GM18870 (cell line): ENCODE measurements around the gene DOK6.

Experiments used
- ATAC-seq: cut with Tn5 transposase; IDR thresholded peaks from one replicate; pipeline ENCODE4 v1.9.1; 2021; ENCODE audit warnings: moderate library complexity; ENCODE audit not compliant: unreplicated experiment

DOK6 gene

GRCh38 chr18:69674966-69675365 lies 274.3 kb downstream of the DOK6 start:
- ATAC-seq: no peak

- ATAC-seq: no peak
These were observed 276.9 kb downstream of the DOK6 start for GRCh38 chr18:69677595-69677994.

DNA sequence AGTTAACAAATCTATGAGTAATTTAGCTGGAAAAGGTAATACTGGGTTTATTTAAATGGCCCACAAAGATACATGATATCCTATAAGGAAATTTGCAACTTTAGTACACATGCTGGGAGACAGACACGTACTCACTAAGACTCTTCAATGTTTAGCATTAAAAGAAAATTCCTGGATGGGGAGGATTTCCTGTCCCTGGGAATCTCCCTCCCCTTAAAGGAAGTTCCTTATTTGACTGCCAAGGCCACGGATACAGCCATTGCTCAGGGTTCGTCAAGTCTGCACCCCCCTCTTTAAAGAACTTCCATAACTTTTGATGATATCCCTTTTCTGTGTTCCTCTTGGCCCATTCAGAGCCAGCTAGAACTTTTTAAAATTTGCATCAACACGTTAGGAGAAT lies 279.4 kb downstream of the DOK6 start:
- ATAC-seq: no peak

- no peak for ATAC-seq
These were observed 282.5 kb downstream of the DOK6 start for GRCh38 chr18:69683176-69683575.

DNA sequence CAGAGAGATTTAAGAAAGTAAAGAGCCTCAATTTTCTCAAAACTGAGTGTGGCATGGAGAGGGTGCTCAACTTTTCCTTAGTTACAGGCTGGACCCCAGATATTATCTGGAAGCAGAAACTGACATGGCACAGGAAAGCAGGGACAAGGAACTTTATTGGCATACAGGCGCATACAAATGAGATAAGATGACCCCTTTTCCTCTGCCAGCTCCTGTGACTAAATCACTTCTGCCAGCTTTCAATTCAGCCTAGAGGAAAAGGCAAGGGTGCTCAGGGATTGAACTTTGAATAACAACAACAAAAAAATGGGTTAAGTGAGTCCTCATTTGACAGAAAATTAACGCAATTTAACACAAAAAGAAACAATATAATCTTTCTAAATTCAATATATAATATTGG lies 284.1 kb downstream of the DOK6 start:
- ATAC-seq: no peak

- ATAC-seq: no peak
These were observed 286.2 kb downstream of the DOK6 start for GRCh38 chr18:69686861-69687260.

DNA sequence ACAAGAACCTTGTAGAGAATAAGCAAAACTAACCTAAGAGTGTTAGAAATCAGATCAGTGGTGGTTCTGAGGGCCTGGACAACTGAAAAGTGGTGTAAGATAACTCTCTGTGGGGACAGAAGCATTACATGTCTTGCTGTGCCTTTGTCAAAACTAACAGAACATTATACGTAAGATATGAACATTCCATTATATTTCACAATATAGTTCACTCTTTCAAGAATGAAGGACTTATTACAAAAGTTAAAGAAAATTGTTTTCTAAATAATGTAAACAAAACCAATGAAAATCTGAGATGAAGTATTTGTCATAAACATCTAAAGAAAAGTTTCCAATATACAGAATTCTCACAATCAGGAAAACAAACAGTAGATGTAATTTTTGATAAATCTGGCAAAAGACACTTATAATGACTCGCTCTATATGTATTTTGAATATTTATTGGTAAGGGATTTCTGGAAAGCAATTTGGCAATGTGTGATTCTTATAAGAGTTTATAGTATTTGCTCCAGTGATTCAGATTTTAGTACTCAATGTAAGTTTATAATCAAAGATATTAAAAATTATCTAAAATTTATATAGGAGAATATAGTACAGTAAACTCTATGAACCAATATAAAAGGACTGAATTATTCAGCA lies 288.6 kb downstream of the DOK6 start:
- ATAC-seq: no peak

DNA sequence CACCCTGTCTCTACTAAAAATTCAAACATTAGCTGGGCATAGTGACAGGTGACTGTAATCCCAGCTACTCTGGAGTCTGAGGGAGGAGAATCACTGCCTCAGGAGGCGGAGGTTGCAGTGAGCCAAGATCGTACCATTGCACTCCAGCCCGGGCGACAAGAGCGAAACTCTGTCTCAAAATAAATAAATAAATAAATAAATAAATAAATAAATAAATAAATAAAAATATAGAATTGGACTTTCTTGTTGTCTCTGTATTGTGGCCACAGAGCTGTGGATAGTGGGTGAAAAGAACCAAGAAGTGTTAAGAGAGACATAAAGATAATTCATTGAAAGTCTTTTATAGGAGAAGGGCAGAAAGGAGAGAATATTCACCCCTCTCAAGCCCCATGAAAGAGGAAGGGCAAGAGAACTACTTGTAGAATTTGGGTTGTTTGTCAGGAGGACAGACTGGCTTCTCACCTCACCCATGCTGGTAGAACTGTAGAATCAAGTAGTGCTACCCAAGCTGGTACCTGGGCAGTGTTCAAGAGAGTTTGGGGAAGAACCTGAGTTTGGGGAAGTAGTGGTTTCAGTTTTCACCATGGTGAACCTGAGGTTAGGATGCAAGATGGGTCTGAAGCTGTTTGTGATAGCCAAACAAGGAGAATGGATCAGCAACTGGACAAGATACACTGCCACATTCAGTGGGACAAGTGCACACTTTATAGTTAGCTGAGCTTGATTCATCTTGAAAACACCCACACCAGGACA lies 290.5 kb downstream of the DOK6 start:
- ATAC-seq: no peak

- no peak for ATAC-seq
These were observed 296.4 kb downstream of the DOK6 start for GRCh38 chr18:69697069-69697468.

GRCh38 chr18:69697689-69698088 lies 297.0 kb downstream of the DOK6 start:
- no peak for ATAC-seq

DNA sequence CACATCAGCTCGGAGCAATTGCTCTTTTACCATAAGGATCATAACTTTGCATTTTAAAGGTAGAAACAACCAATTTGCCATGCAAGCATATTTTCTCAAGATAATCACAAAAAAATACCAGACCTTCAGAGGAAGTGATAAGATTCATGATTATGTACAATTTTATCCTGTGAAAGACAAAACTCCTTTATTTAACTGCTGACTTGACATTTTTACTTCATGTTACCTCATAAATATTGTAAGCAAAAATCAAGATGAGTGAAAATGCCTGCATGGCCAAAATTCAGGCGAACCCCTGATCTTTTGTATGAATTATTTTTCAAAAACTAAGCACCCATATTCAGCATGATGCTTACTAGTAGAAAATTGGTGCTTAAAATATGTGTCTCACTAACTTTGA lies 300.6 kb downstream of the DOK6 start:
- no peak for ATAC-seq

- no peak for ATAC-seq
These were observed 302.8 kb downstream of the DOK6 start for GRCh38 chr18:69703461-69703860.

- ATAC-seq: no peak
These were observed 305.3 kb downstream of the DOK6 start for GRCh38 chr18:69705987-69706386.

DNA sequence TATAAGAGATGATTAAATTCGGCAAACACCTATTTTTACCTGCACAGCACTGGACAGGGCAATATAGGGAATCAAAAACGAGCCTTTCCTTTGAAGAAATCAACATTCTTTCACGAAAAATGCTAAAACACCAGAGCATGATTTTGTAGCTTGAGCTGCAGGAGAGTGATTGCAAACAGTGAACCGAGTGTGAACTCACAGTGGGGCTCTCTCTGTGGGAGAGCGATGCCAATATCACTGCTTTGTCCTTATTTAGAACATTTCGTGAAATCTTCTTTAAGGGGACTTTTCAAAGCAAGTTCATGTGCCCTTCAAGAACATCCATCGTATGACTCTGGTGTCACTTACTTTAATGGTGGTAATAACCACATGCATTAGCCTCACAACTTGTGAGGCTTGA lies 308.2 kb downstream of the DOK6 start:
- ATAC-seq: no peak

DNA sequence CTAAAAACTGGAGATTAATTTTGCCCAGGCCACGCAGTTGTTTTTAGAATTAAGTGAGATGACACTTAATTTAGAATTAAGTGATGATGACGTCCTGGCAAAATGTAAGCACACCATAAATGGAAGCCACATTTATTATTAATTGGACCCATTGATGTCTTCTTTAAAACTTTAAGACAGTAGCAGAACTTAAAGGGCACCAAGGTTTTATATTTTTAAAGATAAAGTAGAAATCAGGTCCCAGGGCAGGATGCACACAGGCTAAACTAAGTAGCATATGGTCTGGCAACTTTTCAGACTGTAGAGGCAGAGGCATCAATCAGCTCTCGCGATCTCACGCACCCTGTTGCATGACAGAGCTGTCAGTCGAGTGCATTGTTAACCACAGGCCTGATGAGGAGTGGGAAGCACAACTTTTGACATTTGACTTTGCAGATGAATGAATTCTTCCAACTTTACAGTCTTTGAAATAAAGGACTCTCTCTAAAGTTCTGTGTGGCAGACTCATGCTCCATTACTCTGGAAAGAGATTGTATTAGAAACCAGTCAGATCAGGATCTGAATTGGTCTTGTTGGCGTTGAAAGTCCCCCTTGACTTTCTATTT lies 314.6 kb downstream of the DOK6 start:
- ATAC-seq: no peak

DNA sequence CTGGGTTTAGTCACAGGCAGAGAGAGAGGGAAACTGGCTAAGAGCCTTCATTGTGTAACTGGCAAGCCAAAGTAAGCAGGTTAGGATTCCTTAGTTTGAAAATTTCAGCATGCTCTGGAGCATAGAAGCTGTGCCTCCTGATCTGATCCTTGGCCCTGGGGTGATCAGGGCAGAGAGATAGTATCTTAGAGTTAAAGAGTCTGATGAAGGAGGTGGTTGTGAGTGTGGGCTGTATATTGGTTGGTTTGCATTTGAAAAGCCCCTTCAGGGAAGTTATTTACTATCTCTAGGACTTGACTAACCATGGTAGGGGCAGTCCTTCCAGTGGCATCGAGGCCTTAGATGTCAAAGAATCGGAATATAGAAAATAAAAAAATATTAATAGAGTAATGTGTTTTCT lies 316.9 kb downstream of the DOK6 start:
- no peak for ATAC-seq

DNA sequence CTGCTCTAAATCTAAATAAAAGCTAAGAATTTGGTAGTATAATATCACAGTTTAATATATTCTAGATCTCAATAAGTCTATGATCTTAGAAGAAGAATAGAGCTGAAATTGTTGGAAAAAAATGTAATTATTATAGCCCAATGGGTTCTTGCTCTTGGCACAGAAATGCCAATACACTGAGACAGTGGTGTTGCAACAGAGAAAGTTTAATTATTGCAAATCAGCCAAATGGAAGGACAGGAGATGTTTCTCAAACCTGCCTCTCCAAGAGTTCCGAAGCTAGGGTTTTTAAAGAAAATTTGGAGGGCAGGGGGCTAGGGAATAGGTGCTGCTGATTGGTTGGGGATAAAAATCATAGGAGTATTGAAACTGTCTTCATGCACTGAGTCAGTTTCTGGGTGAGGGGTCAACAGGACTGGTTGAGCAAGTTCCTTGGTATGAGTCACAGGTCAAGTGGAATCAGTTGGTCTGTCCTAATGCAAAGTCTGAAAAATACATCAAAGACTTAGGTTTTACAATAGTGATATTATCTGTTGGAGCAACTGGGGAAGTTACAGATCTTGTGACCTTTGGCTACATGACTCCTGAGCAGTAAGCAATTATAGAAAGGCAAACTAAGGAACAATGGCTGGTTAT lies 318.3 kb downstream of the DOK6 start:
- no peak for ATAC-seq

DNA sequence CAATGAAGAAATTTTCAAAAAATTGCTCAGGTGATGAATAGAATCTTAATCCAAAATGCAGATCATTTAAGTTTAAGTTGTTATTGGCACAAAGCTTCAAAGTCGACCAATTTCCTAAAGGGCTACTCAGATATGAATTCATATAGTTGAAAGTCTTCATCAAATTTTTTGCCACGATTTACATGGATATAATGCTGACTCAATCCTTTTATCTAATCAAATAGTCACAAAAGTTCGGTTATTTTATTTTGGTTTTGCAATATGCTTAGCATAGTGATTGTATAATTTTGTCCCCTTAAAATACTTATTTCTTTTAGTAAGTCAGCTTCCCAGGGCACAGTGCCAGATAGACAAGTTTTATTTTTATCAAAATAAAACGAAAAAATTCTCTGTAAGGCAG lies 319.7 kb downstream of the DOK6 start:
- ATAC-seq: no peak

DNA sequence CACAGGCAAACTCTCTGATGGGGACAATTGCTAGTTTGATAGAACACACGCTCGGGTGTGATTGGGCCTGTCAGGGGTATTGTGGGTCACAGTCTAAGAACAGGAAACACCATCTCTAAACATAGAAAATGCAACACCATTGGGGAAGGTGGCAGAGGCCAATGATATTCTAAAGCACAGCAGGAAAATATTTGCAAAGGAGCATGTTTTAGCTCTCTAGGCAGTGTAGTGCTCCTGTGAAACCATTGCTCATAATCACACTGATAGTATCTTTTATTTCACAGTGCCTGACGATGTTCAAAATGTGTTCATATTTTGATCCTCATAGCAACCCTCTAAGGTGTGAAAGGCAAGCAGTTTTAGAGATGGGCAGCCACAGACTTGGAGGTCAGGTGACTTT lies 322.7 kb downstream of the DOK6 start:
- ATAC-seq: no peak

GRCh38 chr18:69725009-69725408 lies 324.3 kb downstream of the DOK6 start:
- ATAC-seq: no peak

- no peak for ATAC-seq
These were observed 325.3 kb downstream of the DOK6 start for GRCh38 chr18:69725855-69726508.
